ENCODE data around the gene TDRD1. TPM values are rescaled to one million over a fixed set of nuclear protein-coding genes. Genes with fewer than 3 reads are reported as not detected.

TDRD1 gene
- total and polyA plus RNA-seq, 9 of the 15 experiments (the other 6 are each of a cell fraction or from before 2014, with no cell fraction given): not detected

- no peak overlapping the region for H3K4me3 ChIP-seq
- peaks cover 0 to 36% of the 10 kb centered on the region in 2 experiments; a peak in 3 of 5 replicates for H3K27me3 ChIP-seq (ENCODE audit: control insufficient read depth in 2 of 2, insufficient read depth in 2 of 2, low read length in 2 of 2)
- H3K79me2 ChIP-seq (ENCODE audit: control insufficient read depth, insufficient read depth, low read length): no peaks in the 10 kb centered on the region
- POLR2A ChIA-PET: no interaction called here
- intact Hi-C loops (cut with micrococcal nuclease) (no loop called here), in situ Hi-C loops (cut with MboI) (no loop called here)
- no TSS peak for BruUV-seq (replicated peaks)
- no peaks in the 10 kb centered on the region for H4K20me1 ChIP-seq (replicated peaks; ENCODE audit: control insufficient read depth, insufficient read depth, low read length)
- ATAC-seq (no peak), FAIRE-seq (no peak), DNase-seq (ENCODE audit: extremely low read depth in 1 of 4, low spot score in 3 of 4) (no peak)
- H3K9me1 ChIP-seq (ENCODE audit: control insufficient read depth, insufficient read depth, low read length): no peaks in the 10 kb centered on the region
- H3K9ac ChIP-seq (ENCODE audit: insufficient read depth in 1 of 2, low read depth in 2 of 2, low read length in 2 of 2): no peak overlapping the region
- no peaks in the 10 kb centered on the region for H3K9me3 ChIP-seq (replicated peaks; ENCODE audit: control insufficient read depth, insufficient read depth, low read depth, low read length)
- CTCF ChIA-PET (ENCODE audit: low intra/inter-chr PET ratio): no interaction called here
- no peak overlapping the region for H3K27ac ChIP-seq (ENCODE audit: extremely low read depth, low read depth, low read length)
- H3K36me3 ChIP-seq (ENCODE audit: control insufficient read depth, insufficient read depth, low read length): no peaks in the 10 kb centered on the region
- WGBS (ENCODE audit: insufficient coverage, low coverage, missing lambda C conversion rate): 3% methylated on average over 9 of the region's 9 CpGs
- H3K4me1 ChIP-seq (replicated peaks in 1 of 2; ENCODE audit: control insufficient read depth in 2 of 2, insufficient read depth in 2 of 2, low read length in 2 of 2): peaks cover 0 to 7% of the 10 kb centered on the region in 2 experiments; a peak in 2 of 5 replicates
- no peak for TF ChIP-seq GTF3C2 (IDR thresholded peaks at IDR 0.05; ENCODE audit: borderline replicate concordance, extremely low read depth, insufficient read length)
- no peak for TF ChIP-seq ARID2 (IDR thresholded peaks at IDR 0.05)
- no peak for TF ChIP-seq CAMTA2 (CRISPR knock-in tag; conservative IDR thresholded peaks at IDR 0.05)
- no peak for TF ChIP-seq RBBP5 (IDR thresholded peaks at IDR 0.05; ENCODE audit: borderline replicate concordance, insufficient read depth, low read length, poor library complexity, severe bottlenecking)
- no peak for TF ChIP-seq RREB1 (CRISPR knock-in tag; IDR thresholded peaks at IDR 0.05)
- TF ChIP-seq NONO (IDR thresholded peaks at IDR 0.05; ENCODE audit: low read depth in 2 of 2, low read length in 1 of 2): no peak
- no peak overlapping the region for H2AFZ ChIP-seq (ENCODE audit: low read depth, low read length)
- no peak overlapping the region for H3K4me2 ChIP-seq (ENCODE audit: insufficient read depth, low read length)
Observed at GRCh38 chr10:114243661-114244060, 64.5 kb downstream of the TDRD1 start.
